Caco-2 (cell line): ENCODE data around the gene XPOT. TPM values are rescaled to one million over a fixed set of nuclear protein-coding genes. Genes with fewer than 3 reads are reported as not detected.
"Not testable (repeated sequence)": the region's sequence is repeated elsewhere in the genome, so short reads cannot be mapped to it uniquely, and the experiment has no call there.

Experiments
- Bru-seq: library from RNA; stranded (reverse); fragments of 400-500 nt; gene quantifications from one replicate; lab custom pipeline; 2021; lab: Mats Ljungman, UMichigan
- BruChase-seq, 2 experiments: library from RNA; stranded (reverse); fragments of 400-500 nt; gene quantifications; one replicate each; lab custom pipeline; 2021; lab: Mats Ljungman, UMichigan
- BruUV-seq: library from RNA; stranded (reverse); fragments of 400-500 nt; replicated peaks from 2 replicates; lab custom pipeline; 2021; lab: Mats Ljungman, UMichigan
- CTCF ChIA-PET: fragments of 300-600 bp; sonication (Branson Sonifier 250); formaldehyde crosslinking; loops from one replicate; lab custom pipeline; 2022; ENCODE audit warnings: antibody characterized with exemption; lab: Charles Lee
- POLR2A ChIA-PET: fragments of 300-600 bp; sonication (Branson Sonifier 250); formaldehyde crosslinking; loops from one replicate; lab custom pipeline; 2022; ENCODE audit warnings: antibody characterized with exemption; lab: Charles Lee
- DNase-seq, 2 experiments: peaks; one replicate each; pipeline versions ENCODE4 v3.0.0 to v3.0.0-alpha.2; 2020 to 2022
- H3K27me3 ChIP-seq: replicated peaks from 2 replicates; pipeline ENCODE4 v1.6.0; 2011; ENCODE audit warnings: low read length; ENCODE audit not compliant: control insufficient read depth, insufficient read depth
- H3K36me3 ChIP-seq: 2 replicates; pipeline ENCODE4 v1.5.1; 2011; ENCODE audit warnings: low read length; ENCODE audit not compliant: control insufficient read depth, insufficient read depth
- H3K4me1 ChIP-seq: fragments of 250-450 bp; sonication (Bioruptor Pico); 2 replicates; pipeline ENCODE4 v1.5.1; 2020; ENCODE audit warnings: mild to moderate bottlenecking
- H3K4me3 ChIP-seq: 2 replicates; pipeline ENCODE4 v1.5.1; 2011; ENCODE audit warnings: low read depth, mild to moderate bottlenecking, control low read depth, low read length
- H3K9me3 ChIP-seq: fragments of 250-450 bp; sonication (Bioruptor Pico); 2 replicates; pipeline ENCODE4 v1.5.1; 2020; ENCODE audit warnings: mild to moderate bottlenecking, moderate library complexity
- H3K27ac Mint-ChIP-seq: one replicate; pipeline ENCODE4 v1.8.0; 2022; ENCODE audit warnings: mixed read lengths; ENCODE audit not compliant: unreplicated experiment
- H3K27me3 Mint-ChIP-seq: one replicate; pipeline ENCODE4 v1.8.0; 2022; ENCODE audit warnings: mixed read lengths; ENCODE audit not compliant: insufficient read depth, unreplicated experiment
- H3K36me3 Mint-ChIP-seq: one replicate; pipeline ENCODE4 v1.8.0; 2022; ENCODE audit warnings: mild to moderate bottlenecking, mixed read lengths; ENCODE audit not compliant: insufficient read depth, unreplicated experiment
- H3K4me1 Mint-ChIP-seq: one replicate; pipeline ENCODE4 v1.8.0; 2022; ENCODE audit warnings: low read depth, mixed read lengths; ENCODE audit not compliant: unreplicated experiment
- H3K4me3 Mint-ChIP-seq: one replicate; pipeline ENCODE4 v1.8.0; 2022; ENCODE audit warnings: mild to moderate bottlenecking, moderate library complexity, mixed read lengths; ENCODE audit not compliant: unreplicated experiment
- H3K9me3 Mint-ChIP-seq: one replicate; pipeline ENCODE4 v1.8.0; 2022; ENCODE audit warnings: mixed read lengths; ENCODE audit not compliant: unreplicated experiment
- CTCF ChIP-seq, 2 experiments: fragments of 200-600 bp in 1 of 2; IDR thresholded peaks; 1 replicate in 1 of 2; 2 replicates in 1 of 2; pipeline versions ENCODE4 v1.5.1 to v1.8.0; 2011 to 2022; ENCODE audit warnings: antibody characterized with exemption in 1 of 2, control low read depth in 1 of 2, inconsistent platforms in 1 of 2, low read depth in 1 of 2, low read length in 1 of 2, mild to moderate bottlenecking in 1 of 2, moderate library complexity in 1 of 2; ENCODE audit not compliant: insufficient read depth in 1 of 2, severe bottlenecking in 1 of 2, unreplicated experiment in 1 of 2
- intact Hi-C: fragments of 100-400 bp; cut with micrococcal nuclease; formaldehyde crosslinking; loops from one replicate; pipeline ENCODE4 v1.10.0; 2022; ENCODE audit not compliant: unreplicated experiment
- long read RNA-seq: library from polyadenylated mRNA; stranded (forward); transcript quantifications from one replicate; pipeline ENCODE4 v2.0.0, GENCODE V29; 2022
- total RNA-seq: library from RNA; stranded (reverse); gene quantifications from 2 replicates; pipeline ENCODE4 v1.2.3, GENCODE V29; 2022

The XPOT gene
- total RNA-seq: 164 and 174 TPM in 2 replicates
- Bru-seq, nascent RNA: percentile 97 among the genes with signal in this experiment
- percentile 97 among the genes with signal in this experiment for BruChase-seq, experiment 1, labeled RNA remaining after a 2-hour chase
- BruChase-seq, experiment 2, labeled RNA remaining after a 6-hour chase: percentile 98 among the genes with signal in this experiment
- long read RNA-seq, full-length matches to known transcripts: 208 of 306 reads
- long read RNA-seq, partial matches to known transcripts: 20 of 306 reads
- long read RNA-seq, other reads (novel, unspliced or antisense): 78 of 306 reads

- no peak for TF ChIP-seq CTCF (IDR thresholded peaks at IDR 0.05; ENCODE audit: insufficient read depth in 1 of 2, low read depth in 1 of 2, low read length in 1 of 2, severe bottlenecking in 1 of 2, unreplicated experiment in 1 of 2)
- ChIA-PET POLR2A (interaction anchor here (0.5 to 2.1 kb wide), 8 partner anchors 10 to 559 kb away, joined by 3 to 17 read pairs (median 4); partner anchors contain the start of gene KICS2), CTCF (interaction anchor here (1.3 kb wide), 1 partner anchor 294 kb away, joined by 3 read pairs; no protein-coding TSS in a partner anchor)
- peak within 1 kb of the TSS; percentile 95 for H3K4me3 ChIP-seq
- TSS peak; percentile 89 for BruUV-seq
- Mint-ChIP-seq H3K27ac (peak within 1 kb of the TSS; percentile 99), H3K4me3 (peak within 1 kb of the TSS; percentile 91), H3K4me1 (peaks cover 7% of the 10 kb centered on the region), H3K27me3 (no peaks in the 10 kb centered on the region), H3K36me3 (peaks cover 48% of the 10 kb centered on the region), H3K9me3 (no peaks in the 10 kb centered on the region)
- H3K4me1 ChIP-seq: no peaks in the 10 kb centered on the region
- peaks cover 2% of the 10 kb centered on the region; the same call in 1 of the 2 replicates for H3K36me3 ChIP-seq
- H3K9me3 ChIP-seq: no peaks in the 10 kb centered on the region
- peak; percentile 96 for DNase-seq
- intact Hi-C loops: loop anchor here (1.0 kb wide), 3 partner anchors 80 to 559 kb away; no protein-coding TSS in a partner anchor
- no peaks in the 10 kb centered on the region for H3K27me3 ChIP-seq
Observed at GRCh38 chr12:64403707-64404469, at the start of gene XPOT. XPOT (plus strand) TSS chr12:64404392; CDS start chr12:64410036, 5,644 bp downstream.

- DNase-seq, H3K27me3 ChIP-seq, H3K27ac Mint-ChIP-seq, POLR2A ChIA-PET, BruUV-seq, CTCF ChIA-PET, intact Hi-C loops, H3K4me1 Mint-ChIP-seq, H3K36me3 ChIP-seq, H3K4me3 ChIP-seq, H3K4me3 Mint-ChIP-seq, H3K4me1 ChIP-seq, H3K36me3 Mint-ChIP-seq, H3K27me3 Mint-ChIP-seq: not testable (repeated sequence)
- peaks cover 11% of the 10 kb centered on the region for H3K9me3 Mint-ChIP-seq
- peaks cover 14% of the 10 kb centered on the region; the same call in 1 of the 2 replicates for H3K9me3 ChIP-seq
Observed at GRCh38 chr12:64356209-64356608, 48.0 kb upstream of the XPOT start.

- intact Hi-C loops: loop anchor here (5.0 kb wide), 1 partner anchor 39 kb away; no protein-coding TSS in a partner anchor
- H3K4me3 ChIP-seq, H3K36me3 Mint-ChIP-seq, DNase-seq, H3K27ac Mint-ChIP-seq, H3K4me1 Mint-ChIP-seq, POLR2A ChIA-PET, H3K36me3 ChIP-seq, H3K9me3 ChIP-seq, H3K4me3 Mint-ChIP-seq, CTCF ChIA-PET, BruUV-seq, H3K27me3 Mint-ChIP-seq, H3K9me3 Mint-ChIP-seq, H3K27me3 ChIP-seq: not testable (repeated sequence)
- peaks cover 20% of the 10 kb centered on the region for H3K4me1 ChIP-seq
Observed at GRCh38 chr12:64361173-64361572, 43.0 kb upstream of the XPOT start.
